ENCODE results near the gene AGTR1.
"Not testable (repeated sequence)": the region's sequence is repeated elsewhere in the genome, so short reads cannot be mapped to it uniquely, and the experiment has no call there.

AGTR1 gene

DNA sequence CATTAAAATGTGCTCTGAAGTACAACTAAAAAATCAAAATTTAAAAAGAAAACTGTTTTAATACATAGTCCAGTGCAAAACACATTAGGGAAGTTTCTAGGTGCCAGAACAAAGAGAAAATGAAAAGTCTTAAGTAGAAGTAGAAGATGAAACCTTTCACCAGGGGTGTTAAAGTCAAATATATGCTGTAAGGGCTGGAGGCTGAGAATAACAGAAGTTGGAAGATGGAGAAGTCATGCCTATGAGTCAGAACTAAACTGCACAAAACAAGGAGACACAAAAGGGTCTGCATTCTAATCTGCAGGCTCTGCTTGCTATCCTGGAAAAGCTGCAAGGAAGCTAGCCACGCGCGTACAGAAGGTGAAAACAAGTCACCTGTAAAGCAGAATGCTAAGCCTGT is 81.2 kb downstream of the AGTR1 start:
- H3K27me3 Mint-ChIP-seq (ENCODE audit: low read depth): no peaks in the 10 kb centered on the region
- peaks cover 6% of the 10 kb centered on the region for H3K9me3 Mint-ChIP-seq
- no peaks in the 10 kb centered on the region for H3K36me3 Mint-ChIP-seq (ENCODE audit: low read depth)
- no peak overlapping the region for H3K27ac Mint-ChIP-seq
- TF ChIP-seq, protein P1, sequence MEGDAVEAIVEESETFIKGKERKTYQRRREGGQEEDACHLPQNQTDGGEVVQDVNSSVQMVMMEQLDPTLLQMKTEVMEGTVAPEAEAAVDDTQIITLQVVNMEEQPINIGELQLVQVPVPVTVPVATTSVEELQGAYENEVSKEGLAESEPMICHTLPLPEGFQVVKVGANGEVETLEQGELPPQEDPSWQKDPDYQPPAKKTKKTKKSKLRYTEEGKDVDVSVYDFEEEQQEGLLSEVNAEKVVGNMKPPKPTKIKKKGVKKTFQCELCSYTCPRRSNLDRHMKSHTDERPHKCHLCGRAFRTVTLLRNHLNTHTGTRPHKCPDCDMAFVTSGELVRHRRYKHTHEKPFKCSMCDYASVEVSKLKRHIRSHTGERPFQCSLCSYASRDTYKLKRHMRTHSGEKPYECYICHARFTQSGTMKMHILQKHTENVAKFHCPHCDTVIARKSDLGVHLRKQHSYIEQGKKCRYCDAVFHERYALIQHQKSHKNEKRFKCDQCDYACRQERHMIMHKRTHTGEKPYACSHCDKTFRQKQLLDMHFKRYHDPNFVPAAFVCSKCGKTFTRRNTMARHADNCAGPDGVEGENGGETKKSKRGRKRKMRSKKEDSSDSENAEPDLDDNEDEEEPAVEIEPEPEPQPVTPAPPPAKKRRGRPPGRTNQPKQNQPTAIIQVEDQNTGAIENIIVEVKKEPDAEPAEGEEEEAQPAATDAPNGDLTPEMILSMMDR (IDR thresholded peaks at IDR 0.05; ENCODE audit: unreplicated experiment in 3 of 3): no peak
- no peak overlapping the region for H3K4me3 Mint-ChIP-seq
- no peaks in the 10 kb centered on the region for H3K4me1 Mint-ChIP-seq

DNA sequence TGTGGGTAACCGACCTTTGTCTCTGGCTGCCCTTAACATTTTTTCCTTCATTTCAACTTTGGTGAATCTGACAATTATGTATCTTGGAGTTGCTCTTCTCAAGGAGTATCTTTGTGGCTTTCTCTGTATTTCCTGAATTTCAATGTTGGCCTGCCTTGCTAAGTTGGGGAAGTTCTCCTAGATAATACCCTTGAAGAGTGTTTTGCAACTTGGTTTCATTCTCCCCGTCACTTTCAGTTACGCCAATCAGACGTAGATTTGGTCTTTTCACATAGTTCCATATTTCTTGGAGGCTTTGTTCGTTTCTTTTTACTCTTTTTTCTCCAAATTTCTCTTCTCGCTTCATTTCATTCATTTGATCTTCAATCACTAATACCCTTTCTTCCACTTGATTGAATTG is 87.3 kb downstream of the AGTR1 start:
- Mint-ChIP-seq H3K4me1 (peaks cover 14% of the 10 kb centered on the region), H3K9me3 (peaks cover 15% of the 10 kb centered on the region)
- not testable (repeated sequence) for H3K36me3 Mint-ChIP-seq (ENCODE audit: low read depth); H3K27me3 Mint-ChIP-seq (ENCODE audit: low read depth); H3K27ac Mint-ChIP-seq; H3K4me3 Mint-ChIP-seq

DNA sequence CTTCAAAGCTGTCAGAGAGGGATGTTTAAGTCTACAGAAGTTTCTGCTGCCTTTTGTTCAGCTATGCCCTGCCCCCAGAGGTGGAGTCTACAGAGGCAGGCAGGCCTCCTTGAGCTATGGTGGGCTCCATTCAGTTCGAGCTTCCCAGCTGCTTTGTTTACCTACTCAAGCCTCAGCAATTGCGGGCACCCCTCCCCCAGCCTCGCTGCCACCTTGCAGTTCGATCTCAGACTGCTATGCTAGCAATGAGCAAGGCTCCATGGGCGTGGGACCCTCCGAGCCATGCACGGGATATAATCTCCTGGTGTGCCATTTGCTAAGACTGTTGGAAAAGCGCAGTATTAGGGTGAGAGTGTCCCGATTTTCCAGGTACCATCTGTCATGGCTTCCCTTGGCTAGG is 88.5 kb downstream of the AGTR1 start:
- not testable (repeated sequence) for H3K4me3 Mint-ChIP-seq; H3K27me3 Mint-ChIP-seq (ENCODE audit: low read depth); H3K27ac Mint-ChIP-seq; H3K36me3 Mint-ChIP-seq (ENCODE audit: low read depth)
- Mint-ChIP-seq H3K4me1 (peaks cover 26% of the 10 kb centered on the region), H3K9me3 (peaks cover 15% of the 10 kb centered on the region)

DNA sequence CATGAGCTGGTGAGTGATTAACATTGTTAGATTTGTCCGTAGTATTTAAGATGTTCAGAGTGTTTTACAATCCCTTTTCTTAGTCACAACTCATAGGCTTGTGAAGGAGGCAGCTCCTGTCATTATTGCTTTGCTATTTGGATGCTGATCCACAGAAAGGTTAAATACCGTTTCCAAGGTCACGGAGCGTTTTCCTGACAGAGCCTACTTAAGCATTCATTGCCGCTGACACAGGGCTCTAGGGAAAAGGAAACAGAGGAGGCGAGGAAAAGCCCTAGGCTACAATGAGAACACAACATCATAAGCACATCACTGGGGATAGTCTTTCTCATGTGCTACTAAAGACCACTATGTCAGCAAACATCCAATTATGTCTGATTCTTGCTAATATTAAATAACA is 91.4 kb downstream of the AGTR1 start:
- Mint-ChIP-seq H3K4me3 (no peak overlapping the region), H3K36me3 (ENCODE audit: low read depth) (no peaks in the 10 kb centered on the region), H3K9me3 (peaks cover 9% of the 10 kb centered on the region), H3K27ac (peak overlapping the region; percentile 29 to 84 (median 58)), H3K27me3 (ENCODE audit: low read depth) (no peaks in the 10 kb centered on the region), H3K4me1 (peaks cover 45% of the 10 kb centered on the region)
- TF ChIP-seq, protein P1 (IDR thresholded peaks at IDR 0.05; ENCODE audit: unreplicated experiment in 3 of 3): no peak

DNA sequence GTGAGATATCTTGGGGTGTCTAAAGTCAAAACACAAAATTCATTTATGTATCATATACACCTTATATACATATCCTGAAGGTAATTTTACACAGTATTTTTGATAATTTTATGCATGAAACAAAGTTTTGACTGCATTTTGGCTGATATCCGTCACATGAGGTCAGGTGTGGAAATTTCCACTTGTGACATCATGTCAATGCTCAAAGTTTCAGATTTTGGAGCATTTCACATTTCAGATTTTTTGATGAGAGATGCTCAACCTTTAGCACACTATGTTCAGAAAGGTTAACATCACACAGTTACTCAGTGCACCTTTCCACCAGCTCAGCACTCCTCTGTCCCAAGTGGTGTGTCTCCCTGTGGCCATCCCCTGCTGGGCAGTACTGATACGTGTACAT is 92.2 kb downstream of the AGTR1 start:
- peaks cover 48% of the 10 kb centered on the region for H3K4me1 Mint-ChIP-seq
- peaks cover 4% of the 10 kb centered on the region for H3K9me3 Mint-ChIP-seq

DNA sequence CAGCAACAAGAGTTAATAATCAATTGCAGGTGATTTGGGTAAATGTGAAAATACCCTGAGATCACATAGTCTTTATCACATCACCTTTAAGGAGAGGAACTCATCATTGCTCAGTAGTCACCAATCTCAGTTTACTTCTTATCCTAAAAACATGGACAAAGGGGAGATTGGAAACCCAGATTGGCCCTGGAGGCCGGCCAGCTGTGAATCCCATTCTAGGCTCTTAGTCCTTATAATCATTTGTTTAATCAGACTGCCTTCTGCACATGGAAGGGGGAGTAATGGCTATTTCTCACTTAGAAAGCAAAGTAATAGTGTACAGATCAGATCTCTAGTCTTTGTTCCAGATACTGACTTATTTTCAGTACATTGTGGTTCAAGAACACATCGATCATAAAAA is 92.7 kb downstream of the AGTR1 start:
- Mint-ChIP-seq H3K4me1 (peaks cover 48% of the 10 kb centered on the region), H3K27ac (peak overlapping the region; percentile 60 to 66 (median 63)), H3K4me3 (no peak overlapping the region), H3K27me3 (ENCODE audit: low read depth) (no peaks in the 10 kb centered on the region), H3K9me3 (no peaks in the 10 kb centered on the region), H3K36me3 (ENCODE audit: low read depth) (no peaks in the 10 kb centered on the region)
- TF ChIP-seq, protein P1 (IDR thresholded peaks at IDR 0.05; ENCODE audit: unreplicated experiment in 3 of 3): no peak

More for the DNA sequence above, 92.2 kb downstream of the AGTR1 start:
- H3K27ac Mint-ChIP-seq: peak overlapping the region; percentile 60 to 66 (median 63)
- TF ChIP-seq, protein P1 (IDR thresholded peaks at IDR 0.05; ENCODE audit: unreplicated experiment in 3 of 3): no peak
- H3K36me3 Mint-ChIP-seq (ENCODE audit: low read depth): no peaks in the 10 kb centered on the region
- no peaks in the 10 kb centered on the region for H3K27me3 Mint-ChIP-seq (ENCODE audit: low read depth)
- no peak overlapping the region for H3K4me3 Mint-ChIP-seq

DNA sequence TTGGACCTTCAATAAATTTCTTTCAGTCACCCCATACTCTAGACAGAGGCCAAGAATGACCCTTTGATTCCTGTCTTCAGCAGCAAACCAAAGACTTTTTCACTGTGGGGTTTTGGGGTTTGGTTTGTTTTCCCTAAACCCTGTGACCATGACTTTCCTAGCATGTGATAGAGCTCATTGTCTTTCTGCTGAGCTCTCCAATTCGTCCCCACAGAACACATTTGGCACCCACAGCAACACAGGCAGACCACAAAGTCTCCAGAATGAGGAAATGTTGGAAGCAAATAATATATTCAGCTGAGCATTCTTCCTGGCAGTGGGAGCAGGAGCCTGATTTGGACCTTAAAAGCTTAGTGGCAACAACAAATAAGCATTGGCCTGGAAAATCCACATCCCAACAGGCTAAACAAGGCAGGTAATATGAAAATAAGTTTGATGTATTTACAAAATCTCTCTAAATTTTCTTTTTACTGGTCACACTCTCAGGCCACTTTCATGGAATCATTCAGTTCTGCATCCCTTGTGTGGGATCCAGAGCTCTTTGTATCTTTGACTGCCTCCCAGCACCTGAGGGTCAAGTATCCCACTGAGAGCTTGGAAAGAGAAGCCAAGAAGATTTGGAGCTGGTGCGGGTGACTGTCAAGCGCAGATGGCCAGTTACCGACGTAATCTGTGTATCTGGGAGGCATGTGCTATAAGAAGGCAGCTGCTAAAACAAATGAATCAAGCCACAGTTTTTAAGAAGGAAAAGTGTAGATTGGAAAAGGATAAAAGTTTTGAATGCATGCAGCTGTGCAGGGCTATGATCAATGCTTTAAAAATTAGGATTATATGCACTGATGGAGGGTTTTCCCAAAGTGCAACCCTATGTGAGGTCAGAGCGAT is 93.4 kb downstream of the AGTR1 start:
- no peaks in the 10 kb centered on the region for H3K36me3 Mint-ChIP-seq (ENCODE audit: low read depth)
- TF ChIP-seq, protein P1 (IDR thresholded peaks at IDR 0.05; ENCODE audit: unreplicated experiment in 3 of 3): no peak
- peak overlapping the region; percentile 60 to 66 (median 63) for H3K27ac Mint-ChIP-seq
- no peak overlapping the region for H3K4me3 Mint-ChIP-seq
- H3K4me1 Mint-ChIP-seq: peaks cover 48% of the 10 kb centered on the region
- no peaks in the 10 kb centered on the region for H3K9me3 Mint-ChIP-seq
- H3K27me3 Mint-ChIP-seq (ENCODE audit: low read depth): no peaks in the 10 kb centered on the region

All from nephron (organoid).